Suprapubic skin (tissue), 4 donors: ENCODE measurements around the gene CYP4F2.

Source experiments
- CTCF ChIP-seq, 2 donors: fragments of 200-600 bp in 1 of 2; fragments of 450-650 bp in 1 of 2; sonication (generic) in 1 of 2; IDR thresholded peaks; one replicate each; pipeline ENCODE4 v1.5.1; 2016 to 2019; ENCODE audit warnings: antibody characterized with exemption in 2 of 2, mild to moderate bottlenecking in 1 of 2, moderate library complexity in 1 of 2
- EP300 ChIP-seq: sonication (generic); formaldehyde crosslinking; IDR thresholded peaks from one replicate; pipeline ENCODE4 v1.6.1; 2017; ENCODE audit warnings: antibody characterized with exemption
- POLR2A ChIP-seq, 2 donors: fragments of 450-650 bp; IDR thresholded peaks; one replicate each; pipeline ENCODE4 v1.6.1; 2017; ENCODE audit warnings: antibody characterized with exemption in 2 of 2, mild to moderate bottlenecking in 2 of 2, moderate library complexity in 2 of 2
- POLR2AphosphoS5 ChIP-seq, 3 donors: sonication (generic); formaldehyde crosslinking; IDR thresholded peaks; one replicate each; pipeline ENCODE4 v1.6.1; 2017; ENCODE audit warnings: antibody characterized with exemption in 3 of 3

GRCh38 chr19:15897026-15897737, 692 bp downstream of the CYP4F2 start:
- TF ChIP-seq CTCF (IDR thresholded peaks at IDR 0.05) = no peak
- no peak for TF ChIP-seq POLR2AphosphoS5 (IDR thresholded peaks at IDR 0.05)
- TF ChIP-seq EP300 = no peak
- TF ChIP-seq POLR2A (IDR thresholded peaks at IDR 0.05) = no peak
